ENCODE results near the gene SLIT1. TPM values are rescaled to one million over a fixed set of nuclear protein-coding genes. Genes with fewer than 3 reads are reported as not detected.

Gene SLIT1
- total and polyA plus RNA-seq, 8 donors, result 0.20 to 7.0 (median 3.7) TPM

DNA sequence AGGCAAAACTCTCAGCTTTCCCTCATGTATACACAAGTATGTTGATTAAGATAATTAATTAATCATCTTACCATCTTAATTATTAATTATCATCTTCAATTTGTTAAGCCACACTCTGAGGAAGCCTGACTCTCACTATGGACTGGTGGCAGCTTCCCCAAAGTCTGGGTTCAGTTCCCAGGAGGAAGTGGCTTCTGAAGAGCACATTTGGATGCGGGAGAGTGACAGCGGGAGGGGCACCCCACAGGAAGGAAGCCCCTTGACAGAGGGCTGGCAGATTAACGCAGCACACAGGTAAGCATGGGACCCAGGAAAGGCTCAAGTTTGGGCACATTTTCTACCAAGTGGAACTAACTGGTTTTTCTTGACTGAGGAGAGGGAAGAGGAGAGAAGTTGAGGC is 13.4 kb upstream of the SLIT1 start:
- Histone ChIP-seq H3K36me3 (no peaks in the 10 kb centered on the region), H3K4me1 (peaks cover 0 to 10% of the 10 kb centered on the region in 2 donors), H3K27ac (no peak overlapping the region), H3K27me3 (peaks cover 0 to 59% of the 10 kb centered on the region in 2 donors), H3K4me3 (no peak overlapping the region), H3K9me3 (no peaks in the 10 kb centered on the region)
- TF ChIP-seq, protein P1, sequence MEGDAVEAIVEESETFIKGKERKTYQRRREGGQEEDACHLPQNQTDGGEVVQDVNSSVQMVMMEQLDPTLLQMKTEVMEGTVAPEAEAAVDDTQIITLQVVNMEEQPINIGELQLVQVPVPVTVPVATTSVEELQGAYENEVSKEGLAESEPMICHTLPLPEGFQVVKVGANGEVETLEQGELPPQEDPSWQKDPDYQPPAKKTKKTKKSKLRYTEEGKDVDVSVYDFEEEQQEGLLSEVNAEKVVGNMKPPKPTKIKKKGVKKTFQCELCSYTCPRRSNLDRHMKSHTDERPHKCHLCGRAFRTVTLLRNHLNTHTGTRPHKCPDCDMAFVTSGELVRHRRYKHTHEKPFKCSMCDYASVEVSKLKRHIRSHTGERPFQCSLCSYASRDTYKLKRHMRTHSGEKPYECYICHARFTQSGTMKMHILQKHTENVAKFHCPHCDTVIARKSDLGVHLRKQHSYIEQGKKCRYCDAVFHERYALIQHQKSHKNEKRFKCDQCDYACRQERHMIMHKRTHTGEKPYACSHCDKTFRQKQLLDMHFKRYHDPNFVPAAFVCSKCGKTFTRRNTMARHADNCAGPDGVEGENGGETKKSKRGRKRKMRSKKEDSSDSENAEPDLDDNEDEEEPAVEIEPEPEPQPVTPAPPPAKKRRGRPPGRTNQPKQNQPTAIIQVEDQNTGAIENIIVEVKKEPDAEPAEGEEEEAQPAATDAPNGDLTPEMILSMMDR (IDR thresholded peaks at IDR 0.05), result no peak
- ATAC-seq (no peak), DNase-seq (no peak)
- intact Hi-C loops (cut with DNase I), result no loop called here

- H3K36me3 ChIP-seq, result no peaks in the 10 kb centered on the region
- TF ChIP-seq, protein P1 (IDR thresholded peaks at IDR 0.05), result no peak
- H3K27me3 ChIP-seq, result peaks cover 0 to 78% of the 10 kb centered on the region in 2 donors
- no peak overlapping the region for H3K27ac ChIP-seq
- no peak for ATAC-seq
- no peak overlapping the region for H3K4me3 ChIP-seq
- no peaks in the 10 kb centered on the region for H3K9me3 ChIP-seq
- H3K4me1 ChIP-seq, result peaks cover 0 to 10% of the 10 kb centered on the region in 2 donors
- intact Hi-C loops (cut with DNase I), result no loop called here
- DNase-seq, result no peak
Observed at GRCh38 chr10:97197030-97197500, 11.3 kb upstream of the SLIT1 start.

GRCh38 chr10:97196223-97197029 is 10.7 kb upstream of the SLIT1 start:
- Histone ChIP-seq H3K27ac (no peak overlapping the region), H3K27me3 (peaks cover 0 to 82% of the 10 kb centered on the region in 2 donors), H3K36me3 (no peaks in the 10 kb centered on the region), H3K9me3 (no peaks in the 10 kb centered on the region), H3K4me3 (peak overlapping the region; percentile 37 to 40), H3K4me1 (peaks cover 0 to 10% of the 10 kb centered on the region in 2 donors)
- DNase-seq, result peak in 3 of 4 donors; percentile 40 to 59 (median 54)
- peak; percentile 92 for ATAC-seq
- TF ChIP-seq, protein P1 (IDR thresholded peaks at IDR 0.05), result peak; percentile 66 to 68
- intact Hi-C loops (cut with DNase I), result no loop called here

DNA sequence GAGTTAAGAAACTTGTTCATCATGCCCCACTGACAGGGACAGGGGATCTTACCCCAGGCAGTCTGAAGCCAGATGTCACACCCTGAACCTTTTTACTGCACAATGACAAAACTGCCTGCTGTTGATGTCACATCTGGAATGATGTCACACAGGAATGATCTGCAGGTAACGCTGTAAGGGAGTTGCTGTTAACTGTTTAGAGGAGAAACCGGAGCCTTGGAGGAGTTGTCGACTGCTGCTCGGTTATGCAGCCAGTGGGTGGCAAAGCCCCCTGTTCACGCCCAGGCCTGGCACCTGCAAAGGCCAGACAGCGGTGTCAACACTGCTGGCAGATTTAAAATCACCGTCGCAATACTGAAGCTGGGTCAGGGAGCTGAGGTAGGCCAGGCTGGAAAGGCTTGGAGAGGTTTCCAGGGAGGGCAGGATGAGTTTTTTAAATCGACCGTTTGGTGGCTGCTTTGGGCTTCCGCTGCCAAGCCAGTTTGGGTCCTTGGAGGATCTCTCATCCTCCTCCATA is 10.0 kb upstream of the SLIT1 start:
- no peak for ATAC-seq

More for the DNA sequence above, 10.0 kb upstream of the SLIT1 start:
- TF ChIP-seq, protein P1 (IDR thresholded peaks at IDR 0.05), result no peak
- H3K4me1 ChIP-seq, result peaks cover 0 to 10% of the 10 kb centered on the region in 2 donors
- peak overlapping the region; percentile 37 to 40 for H3K4me3 ChIP-seq
- H3K36me3 ChIP-seq, result no peaks in the 10 kb centered on the region
- no peak overlapping the region for H3K27ac ChIP-seq
- intact Hi-C loops (cut with DNase I), result no loop called here
- no peak for DNase-seq
- H3K9me3 ChIP-seq, result no peaks in the 10 kb centered on the region
- H3K27me3 ChIP-seq, result peaks cover 0 to 80% of the 10 kb centered on the region in 2 donors
